AG20443 (cell line): ENCODE results near the gene ATP8B1.

Source experiments
- DNase-seq: peaks from one replicate; pipeline ENCODE4 v3.0.0; 2012; ENCODE audit warnings: low spot score, mixed read lengths

Gene ATP8B1

GRCh38 chr18:57819119-57819518, 16.0 kb upstream of the ATP8B1 start:
- DNase-seq = no peak

GRCh38 chr18:57816208-57816954, 13.3 kb upstream of the ATP8B1 start:
- no peak for DNase-seq

- DNase-seq = no peak
Observed at GRCh38 chr18:57814555-57814954, 11.4 kb upstream of the ATP8B1 start.

- peak; percentile 84 for DNase-seq
Observed at GRCh38 chr18:57813245-57813644, 10.1 kb upstream of the ATP8B1 start.

- DNase-seq = no peak
Observed at GRCh38 chr18:57812126-57812477, 9.0 kb upstream of the ATP8B1 start.

GRCh38 chr18:57811477-57812125, 8.5 kb upstream of the ATP8B1 start:
- no peak for DNase-seq

- no peak for DNase-seq
Observed at GRCh38 chr18:57809190-57809589, 6.1 kb upstream of the ATP8B1 start.

GRCh38 chr18:57807336-57808117, 4.4 kb upstream of the ATP8B1 start:
- peak; percentile 29 for DNase-seq

GRCh38 chr18:57806978-57807285, 3.8 kb upstream of the ATP8B1 start:
- peak; percentile 80 for DNase-seq

GRCh38 chr18:57806201-57806977, 3.3 kb upstream of the ATP8B1 start:
- no peak for DNase-seq

- no peak for DNase-seq
Observed at GRCh38 chr18:57805117-57805516, 2.0 kb upstream of the ATP8B1 start.

- no peak for DNase-seq
Observed at GRCh38 chr18:57804557-57804956, 1.4 kb upstream of the ATP8B1 start.

GRCh38 chr18:57802213-57803102, 657 bp downstream of the ATP8B1 start:
- DNase-seq = peak; percentile 17

GRCh38 chr18:57801761-57802212, 1.3 kb downstream of the ATP8B1 start:
- DNase-seq = peak; percentile 53

GRCh38 chr18:57801325-57801724, 1.8 kb downstream of the ATP8B1 start:
- DNase-seq = no peak

GRCh38 chr18:57798713-57799373, 4.3 kb downstream of the ATP8B1 start:
- no peak for DNase-seq

GRCh38 chr18:57797209-57797651, 5.9 kb downstream of the ATP8B1 start:
- no peak for DNase-seq

GRCh38 chr18:57794951-57795728, 8.0 kb downstream of the ATP8B1 start:
- DNase-seq = no peak

- no peak for DNase-seq
Observed at GRCh38 chr18:57793302-57793986, 9.7 kb downstream of the ATP8B1 start.
